CD4-positive, alpha-beta T cell (primary cell): ENCODE measurements around the gene DCP2. TPM values are rescaled to one million over a fixed set of nuclear protein-coding genes. Genes with fewer than 3 reads are reported as not detected.
A peak's percentile ranks its signal among the peaks of the same experiment; 100 is the strongest.

Experiments used
- ATAC-seq: fragments of 200-7000 bp; cut with Tn5 transposase; one replicate; pipeline ENCODE4 v1.10.0; 2022; ENCODE audit warnings: mild to moderate bottlenecking; ENCODE audit not compliant: poor library complexity
- CTCF ChIA-PET: fragments of 350-600 bp; sonication (Branson Sonifier 250); formaldehyde crosslinking; loops from one replicate; lab custom pipeline; 2021; ENCODE audit warnings: antibody characterized with exemption, inconsistent platforms; lab: Charles Lee
- POLR2A ChIA-PET: fragments of 350-600 bp; sonication (Branson Sonifier 250); formaldehyde crosslinking; loops from one replicate; lab custom pipeline; 2021; ENCODE audit warnings: antibody characterized with exemption, inconsistent platforms; lab: Charles Lee
- DNase-seq, 14 experiments: peaks; one replicate each; pipeline ENCODE4 v3.0.0-alpha.2; 2013 to 2020; ENCODE audit warnings: mixed read lengths in 2 of 14
- H3K27ac ChIP-seq, 2 donors: one replicate each; pipeline versions ENCODE4 v1.5.1 to v1.7.0; 2013; ENCODE audit warnings: low read length in 2 of 2, low read depth in 1 of 2, mild to moderate bottlenecking in 1 of 2
- H3K27me3 ChIP-seq, 2 experiments: 1 replicate in 1 of 2; 2 replicates in 1 of 2; pipeline versions ENCODE4 v1.6.1 to v1.7.0; 2013; ENCODE audit warnings: low read length in 2 of 2, control low read depth in 1 of 2, mild to moderate bottlenecking in 1 of 2, moderate library complexity in 1 of 2; ENCODE audit not compliant: insufficient read depth in 2 of 2, control insufficient read depth in 1 of 2
- H3K36me3 ChIP-seq: one replicate; pipeline ENCODE4 v1.6.1; 2013; ENCODE audit warnings: low read length, control low read depth; ENCODE audit not compliant: insufficient read depth
- H3K4me1 ChIP-seq: one replicate; pipeline ENCODE4 v1.6.1; 2013; ENCODE audit warnings: low read length, control low read depth; ENCODE audit not compliant: insufficient read depth
- H3K4me3 ChIP-seq: one replicate; pipeline ENCODE4 v1.5.1; 2013; ENCODE audit warnings: mild to moderate bottlenecking, low read length, moderate library complexity
- H3K9me3 ChIP-seq, 2 experiments: 1 replicate in 1 of 2; 2 replicates in 1 of 2; pipeline versions ENCODE4 v1.6.1 to v1.7.0; 2013; ENCODE audit warnings: low read length in 2 of 2, mild to moderate bottlenecking in 2 of 2, control low read depth in 1 of 2, moderate library complexity in 1 of 2; ENCODE audit not compliant: control insufficient read depth in 1 of 2, insufficient read depth in 1 of 2
- H3K27ac Mint-ChIP-seq: one replicate; pipeline ENCODE4 v1.8.0; 2020; ENCODE audit warnings: mixed read lengths
- H3K27me3 Mint-ChIP-seq: one replicate; pipeline ENCODE4 v1.8.0; 2021; ENCODE audit warnings: mixed read lengths
- H3K36me3 Mint-ChIP-seq: one replicate; pipeline ENCODE4 v1.8.0; 2021; ENCODE audit warnings: low read depth, mixed read lengths
- H3K4me1 Mint-ChIP-seq: one replicate; pipeline ENCODE4 v1.8.0; 2021; ENCODE audit warnings: low read depth, mixed read lengths
- H3K4me3 Mint-ChIP-seq: one replicate; pipeline ENCODE4 v1.8.0; 2020; ENCODE audit warnings: mild to moderate bottlenecking, mixed read lengths
- H3K9me3 Mint-ChIP-seq: one replicate; pipeline ENCODE4 v1.8.0; 2020; ENCODE audit warnings: mixed read lengths
- intact Hi-C, 2 experiments: fragments of 100-400 bp; cut with DNase I in 1 of 2; cut with micrococcal nuclease in 1 of 2; formaldehyde crosslinking; loops; one replicate each; pipeline versions ENCODE4 v1.15.1 to v1.9.0; 2023 to 2025; cut with DNase I, micrococcal nuclease
- total RNA-seq, 174 experiments: library from RNA in 2 of 174; stranded (reverse) in 2 of 174; gene quantifications; one replicate each; pipeline ENCODE4 v1.2.3 and lab custom pipeline; 2021 to 2026
- TF ChIP-seq, protein P1 (sequence below): fragments of 200-600 bp; IDR thresholded peaks from one replicate; pipeline ENCODE4 v1.8.0; 2022; ENCODE audit warnings: antibody characterized with exemption, mild to moderate bottlenecking

DCP2 gene
- total RNA-seq, 2 experiments from 2014 or later, result 86.3 to 87.1 TPM

DNA sequence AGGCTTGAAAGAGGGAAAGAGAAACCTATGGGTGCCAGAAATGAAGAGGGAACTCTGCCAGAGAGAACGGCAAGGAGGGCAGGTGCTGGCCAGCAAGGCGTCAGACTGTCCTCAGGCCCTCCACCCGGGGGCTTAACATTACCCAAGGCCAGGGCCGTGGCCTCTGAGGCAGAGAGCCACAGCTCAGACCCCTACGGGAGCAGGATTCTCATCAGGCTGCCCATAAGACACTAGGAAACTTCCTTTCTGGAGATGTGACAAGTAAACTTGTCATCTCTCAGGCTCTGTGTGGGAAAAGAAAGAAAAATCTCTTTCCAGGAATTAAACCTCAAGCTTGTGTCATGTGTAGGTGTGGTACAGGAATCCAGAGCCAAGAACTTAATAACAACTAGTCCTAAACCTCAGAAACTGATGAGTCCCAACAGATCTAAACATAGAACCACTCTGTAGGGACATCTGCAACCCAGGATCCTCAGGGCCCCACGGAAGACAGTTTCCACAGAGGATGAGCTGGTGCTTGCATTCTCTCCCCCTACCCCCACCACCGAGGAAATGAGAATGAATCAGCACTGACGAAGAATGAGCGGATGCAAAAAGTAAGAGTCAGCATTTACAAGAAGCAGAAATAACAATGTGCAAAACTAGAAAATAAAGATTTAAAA is 74.3 kb downstream of the DCP2 start:
- Histone ChIP-seq H3K4me1 (peaks cover 12% of the 10 kb centered on the region), H3K27me3 (no peaks in the 10 kb centered on the region), H3K9me3 (no peaks in the 10 kb centered on the region), H3K4me3 (no peak overlapping the region), H3K36me3 (no peaks in the 10 kb centered on the region), H3K27ac (no peak overlapping the region)
- POLR2A ChIA-PET, result interaction anchor here (0.6 kb wide), 1 partner anchor 528 kb away, joined by 3 read pairs; no protein-coding TSS in a partner anchor
- TF ChIP-seq, protein P1, sequence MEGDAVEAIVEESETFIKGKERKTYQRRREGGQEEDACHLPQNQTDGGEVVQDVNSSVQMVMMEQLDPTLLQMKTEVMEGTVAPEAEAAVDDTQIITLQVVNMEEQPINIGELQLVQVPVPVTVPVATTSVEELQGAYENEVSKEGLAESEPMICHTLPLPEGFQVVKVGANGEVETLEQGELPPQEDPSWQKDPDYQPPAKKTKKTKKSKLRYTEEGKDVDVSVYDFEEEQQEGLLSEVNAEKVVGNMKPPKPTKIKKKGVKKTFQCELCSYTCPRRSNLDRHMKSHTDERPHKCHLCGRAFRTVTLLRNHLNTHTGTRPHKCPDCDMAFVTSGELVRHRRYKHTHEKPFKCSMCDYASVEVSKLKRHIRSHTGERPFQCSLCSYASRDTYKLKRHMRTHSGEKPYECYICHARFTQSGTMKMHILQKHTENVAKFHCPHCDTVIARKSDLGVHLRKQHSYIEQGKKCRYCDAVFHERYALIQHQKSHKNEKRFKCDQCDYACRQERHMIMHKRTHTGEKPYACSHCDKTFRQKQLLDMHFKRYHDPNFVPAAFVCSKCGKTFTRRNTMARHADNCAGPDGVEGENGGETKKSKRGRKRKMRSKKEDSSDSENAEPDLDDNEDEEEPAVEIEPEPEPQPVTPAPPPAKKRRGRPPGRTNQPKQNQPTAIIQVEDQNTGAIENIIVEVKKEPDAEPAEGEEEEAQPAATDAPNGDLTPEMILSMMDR, result no peak
- no peaks in the 10 kb centered on the region for H3K9me3 Mint-ChIP-seq
- H3K27ac Mint-ChIP-seq, result no peak overlapping the region
- peaks cover 6% of the 10 kb centered on the region for H3K4me1 Mint-ChIP-seq
- intact Hi-C loops, result no loop called here
- CTCF ChIA-PET, result interaction anchor here (0.6 kb wide), 1 partner anchor 63 kb away, joined by 4 read pairs; no protein-coding TSS in a partner anchor
- DNase-seq, result peak in 3 of 14 experiments; percentile 21 to 37 (median 26)
- no peaks in the 10 kb centered on the region for H3K36me3 Mint-ChIP-seq
- no peak overlapping the region for H3K4me3 Mint-ChIP-seq
- no peaks in the 10 kb centered on the region for H3K27me3 Mint-ChIP-seq
- no peak for ATAC-seq

DNA sequence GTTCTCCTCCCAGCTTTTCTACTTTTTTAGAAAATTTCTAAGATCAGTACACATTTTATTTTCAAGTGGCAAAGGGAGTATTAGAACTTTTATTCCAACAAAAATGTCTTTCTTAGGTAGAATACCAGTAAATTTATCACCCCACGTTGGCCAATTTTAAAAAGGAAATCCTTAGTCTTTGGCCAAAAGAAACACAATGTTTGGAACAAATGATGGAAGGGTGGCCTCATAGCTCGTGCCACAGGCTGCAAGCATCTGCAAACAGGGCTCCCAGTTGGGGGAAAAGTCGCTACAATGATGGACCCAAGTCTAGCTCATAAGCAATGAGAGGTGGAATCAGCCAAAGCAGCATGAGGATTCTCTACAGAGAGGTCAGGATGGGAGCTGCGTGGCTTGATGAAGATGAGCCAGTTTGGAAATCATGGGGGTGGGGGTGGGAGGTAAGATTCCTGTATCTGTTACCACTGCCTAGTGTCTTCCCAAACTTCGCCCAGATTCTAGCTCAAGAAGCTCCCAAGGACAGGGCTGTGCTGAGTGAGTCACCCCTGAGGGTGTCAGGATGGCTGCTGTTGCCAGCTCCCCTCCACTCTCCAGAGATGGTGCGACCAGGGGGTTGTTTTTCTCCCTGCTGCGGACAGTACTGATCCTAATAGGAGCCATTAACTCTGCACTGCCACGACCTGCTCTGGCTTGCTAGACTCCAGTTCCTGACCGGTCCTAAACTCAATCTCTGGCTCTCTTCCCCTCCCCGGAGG is 75.6 kb downstream of the DCP2 start:
- no peaks in the 10 kb centered on the region for H3K36me3 Mint-ChIP-seq
- POLR2A ChIA-PET, result no interaction called here

DNA sequence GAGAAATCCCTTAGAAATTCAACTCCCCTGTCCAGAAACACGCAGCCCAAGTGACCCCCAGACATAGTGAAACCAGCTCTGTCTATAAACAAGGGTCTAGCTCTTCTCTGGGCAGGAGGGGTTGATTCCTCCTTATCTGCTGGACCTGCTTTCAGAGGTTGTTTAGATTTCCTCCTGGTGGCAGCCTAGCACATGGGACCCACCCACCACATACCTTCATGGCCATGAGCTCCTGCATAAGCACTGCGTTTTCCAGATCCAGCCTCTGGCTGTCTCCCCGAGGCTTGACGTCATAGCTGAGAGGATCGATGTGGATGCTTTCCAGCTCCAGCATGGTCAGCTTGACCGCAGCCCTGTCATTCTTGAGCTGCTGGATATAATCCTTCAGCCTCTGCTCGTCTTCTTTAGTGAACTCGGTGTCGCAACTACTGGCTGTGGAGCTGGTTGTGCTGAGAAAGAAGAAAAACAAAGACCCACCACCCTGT is 77.0 kb downstream of the DCP2 start:
- Histone ChIP-seq H3K4me3 (no peak overlapping the region), H3K4me1 (peaks cover 17% of the 10 kb centered on the region), H3K36me3 (no peaks in the 10 kb centered on the region), H3K27me3 (no peaks in the 10 kb centered on the region), H3K9me3 (no peaks in the 10 kb centered on the region), H3K27ac (no peak overlapping the region)
- intact Hi-C loops, result no loop called here
- H3K4me3 Mint-ChIP-seq, result no peak overlapping the region
- no peak for ATAC-seq
- peaks cover 7% of the 10 kb centered on the region for H3K4me1 Mint-ChIP-seq
- POLR2A ChIA-PET, result no interaction called here
- CTCF ChIA-PET, result no interaction called here
- H3K36me3 Mint-ChIP-seq, result no peaks in the 10 kb centered on the region
- no peaks in the 10 kb centered on the region for H3K9me3 Mint-ChIP-seq
- no peak overlapping the region for H3K27ac Mint-ChIP-seq
- no peaks in the 10 kb centered on the region for H3K27me3 Mint-ChIP-seq
- TF ChIP-seq, protein P1, result no peak
- DNase-seq, result no peak

More for the DNA sequence above, 75.6 kb downstream of the DCP2 start:
- Histone ChIP-seq H3K9me3 (no peaks in the 10 kb centered on the region), H3K36me3 (no peaks in the 10 kb centered on the region), H3K4me1 (peaks cover 12% of the 10 kb centered on the region), H3K4me3 (no peak overlapping the region), H3K27me3 (no peaks in the 10 kb centered on the region), H3K27ac (no peak overlapping the region)
- DNase-seq (no peak), ATAC-seq (no peak)
- H3K27me3 Mint-ChIP-seq, result no peaks in the 10 kb centered on the region
- H3K4me1 Mint-ChIP-seq, result peaks cover 6% of the 10 kb centered on the region
- TF ChIP-seq, protein P1, result no peak
- H3K4me3 Mint-ChIP-seq, result no peak overlapping the region
- H3K9me3 Mint-ChIP-seq, result no peaks in the 10 kb centered on the region
- H3K27ac Mint-ChIP-seq, result no peak overlapping the region
- CTCF ChIA-PET, result no interaction called here
- intact Hi-C loops, result no loop called here
